ENCODE data around the gene KCNQ2. TPM values are rescaled to one million over a fixed set of nuclear protein-coding genes. Genes with fewer than 3 reads are reported as not detected.
A peak's percentile ranks its signal among the peaks of the same experiment; 100 is the strongest.

Gene KCNQ2
- total and polyA plus RNA-seq, 2 experiments from 2014 or later, result 68.5 to 92.4 TPM

- Histone ChIP-seq H3K27me3 (ENCODE audit: insufficient read depth) (peaks cover 27% of the 10 kb centered on the region), H2AFZ (no peak overlapping the region), H3K4me2 (no peak overlapping the region), H3K9me2 (ENCODE audit: insufficient read depth) (0 out of 2 replicates have a peak, but pooled peaks cover 5% of the 10 kb centered on the region), H3K4me1 (ENCODE audit: insufficient read depth) (no peaks in the 10 kb centered on the region; the same call in 1 of the 2 replicates), H3K79me2 (replicated peaks; ENCODE audit: insufficient read depth) (no peaks in the 10 kb centered on the region), H4K20me1 (replicated peaks; ENCODE audit: insufficient read depth) (no peaks in the 10 kb centered on the region), H3K36me3 (ENCODE audit: insufficient read depth) (no peaks in the 10 kb centered on the region), H3K27ac (ENCODE audit: low read depth) (no peak overlapping the region), H3K4me3 (no peak overlapping the region), H3F3A (replicated peaks; ENCODE audit: low read depth) (no peaks in the 10 kb centered on the region)
- ATAC-seq (no peak), DNase-seq (ENCODE audit: low spot score) (no peak)
- Mint-ChIP-seq H3K4me1 (peaks cover 3% of the 10 kb centered on the region; the same call in 2 of the 3 replicates), H3K27me3 (ENCODE audit: insufficient read depth, low read depth, poor library complexity) (peaks cover 29% of the 10 kb centered on the region), H3K27ac (no peak overlapping the region), H3K4me3 (no peak overlapping the region), H3K36me3 (ENCODE audit: low read depth) (peaks cover 19% of the 10 kb centered on the region), H3K9me3 (peaks cover 6% of the 10 kb centered on the region; the same call in 2 of the 3 replicates)
- TF ChIP-seq EZH2 (IDR thresholded peaks at IDR 0.05; ENCODE audit: low read depth, unreplicated experiment), result no peak
These were observed 18.0 kb upstream of the KCNQ2 start for GRCh38 chr20:63490416-63490815.

- H3K79me2 ChIP-seq (replicated peaks; ENCODE audit: insufficient read depth), result no peaks in the 10 kb centered on the region
- H3K9me2 ChIP-seq (ENCODE audit: insufficient read depth), result 0 out of 2 replicates have a peak, but pooled peaks cover 5% of the 10 kb centered on the region
- H3K27me3 Mint-ChIP-seq (ENCODE audit: insufficient read depth, low read depth, poor library complexity), result peaks cover 35% of the 10 kb centered on the region
- H3K4me1 Mint-ChIP-seq, result peaks cover 6% of the 10 kb centered on the region
- H3K27me3 ChIP-seq (ENCODE audit: insufficient read depth), result peaks cover 27% of the 10 kb centered on the region
- peaks cover 6% of the 10 kb centered on the region; the same call in 2 of the 3 replicates for H3K9me3 Mint-ChIP-seq
- peak overlapping the region; percentile 49 for H3K4me3 ChIP-seq
- ATAC-seq, result peak; percentile 63
- H2AFZ ChIP-seq, result peak overlapping the region; percentile 63
- H3K27ac ChIP-seq (ENCODE audit: low read depth), result no peak overlapping the region
- no peak for TF ChIP-seq JUNB (IDR thresholded peaks at IDR 0.05; ENCODE audit: unreplicated experiment)
- TF ChIP-seq, protein P1, sequence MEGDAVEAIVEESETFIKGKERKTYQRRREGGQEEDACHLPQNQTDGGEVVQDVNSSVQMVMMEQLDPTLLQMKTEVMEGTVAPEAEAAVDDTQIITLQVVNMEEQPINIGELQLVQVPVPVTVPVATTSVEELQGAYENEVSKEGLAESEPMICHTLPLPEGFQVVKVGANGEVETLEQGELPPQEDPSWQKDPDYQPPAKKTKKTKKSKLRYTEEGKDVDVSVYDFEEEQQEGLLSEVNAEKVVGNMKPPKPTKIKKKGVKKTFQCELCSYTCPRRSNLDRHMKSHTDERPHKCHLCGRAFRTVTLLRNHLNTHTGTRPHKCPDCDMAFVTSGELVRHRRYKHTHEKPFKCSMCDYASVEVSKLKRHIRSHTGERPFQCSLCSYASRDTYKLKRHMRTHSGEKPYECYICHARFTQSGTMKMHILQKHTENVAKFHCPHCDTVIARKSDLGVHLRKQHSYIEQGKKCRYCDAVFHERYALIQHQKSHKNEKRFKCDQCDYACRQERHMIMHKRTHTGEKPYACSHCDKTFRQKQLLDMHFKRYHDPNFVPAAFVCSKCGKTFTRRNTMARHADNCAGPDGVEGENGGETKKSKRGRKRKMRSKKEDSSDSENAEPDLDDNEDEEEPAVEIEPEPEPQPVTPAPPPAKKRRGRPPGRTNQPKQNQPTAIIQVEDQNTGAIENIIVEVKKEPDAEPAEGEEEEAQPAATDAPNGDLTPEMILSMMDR (conservative IDR thresholded peaks at IDR 0.05; ENCODE audit: low read depth in 2 of 2), result peak in 1 of 2 experiments; percentile 30; a peak in 1 of 4 replicates
- H3F3A ChIP-seq (replicated peaks; ENCODE audit: low read depth), result no peaks in the 10 kb centered on the region
- peak overlapping the region; percentile 46; the same call in 2 of the 3 replicates for H3K4me3 Mint-ChIP-seq
- peaks cover 19% of the 10 kb centered on the region for H3K36me3 Mint-ChIP-seq (ENCODE audit: low read depth)
- H3K4me2 ChIP-seq, result peak overlapping the region; percentile 75
- H3K36me3 ChIP-seq (ENCODE audit: insufficient read depth), result no peaks in the 10 kb centered on the region
- DNase-seq (ENCODE audit: low spot score), result peak; percentile 66
- H3K27ac Mint-ChIP-seq, result no peak overlapping the region
- no peaks in the 10 kb centered on the region for H4K20me1 ChIP-seq (replicated peaks; ENCODE audit: insufficient read depth)
- no peaks in the 10 kb centered on the region; the same call in 1 of the 2 replicates for H3K4me1 ChIP-seq (ENCODE audit: insufficient read depth)
These were observed 16.1 kb upstream of the KCNQ2 start for GRCh38 chr20:63488315-63489251.

GRCh38 chr20:63487781-63488241, 15.4 kb upstream of the KCNQ2 start:
- Mint-ChIP-seq H3K27ac (no peak overlapping the region), H3K36me3 (ENCODE audit: low read depth) (peaks cover 18% of the 10 kb centered on the region), H3K9me3 (peaks cover 6% of the 10 kb centered on the region; the same call in 2 of the 3 replicates), H3K27me3 (ENCODE audit: insufficient read depth, low read depth, poor library complexity) (peaks cover 37% of the 10 kb centered on the region), H3K4me3 (peak overlapping the region; percentile 56), H3K4me1 (peaks cover 8% of the 10 kb centered on the region)
- Histone ChIP-seq H3K27me3 (ENCODE audit: insufficient read depth) (peaks cover 27% of the 10 kb centered on the region), H3K4me3 (peak overlapping the region; percentile 51), H3F3A (replicated peaks; ENCODE audit: low read depth) (no peaks in the 10 kb centered on the region), H3K79me2 (replicated peaks; ENCODE audit: insufficient read depth) (no peaks in the 10 kb centered on the region), H4K20me1 (replicated peaks; ENCODE audit: insufficient read depth) (no peaks in the 10 kb centered on the region), H3K4me2 (peak overlapping the region; percentile 79), H3K36me3 (ENCODE audit: insufficient read depth) (no peaks in the 10 kb centered on the region), H3K4me1 (ENCODE audit: insufficient read depth) (no peaks in the 10 kb centered on the region; the same call in 1 of the 2 replicates), H3K9me2 (ENCODE audit: insufficient read depth) (0 out of 2 replicates have a peak, but pooled peaks cover 5% of the 10 kb centered on the region), H3K27ac (ENCODE audit: low read depth) (no peak overlapping the region), H2AFZ (no peak overlapping the region)
- DNase-seq (ENCODE audit: low spot score) (no peak), ATAC-seq (no peak)
- TF ChIP-seq EZH2 (IDR thresholded peaks at IDR 0.05; ENCODE audit: low read depth, unreplicated experiment), result no peak
- TF ChIP-seq ZNF114 (CRISPR knock-in tag; IDR thresholded peaks at IDR 0.05), result no peak
- TF ChIP-seq ZNF331 (CRISPR knock-in tag; IDR thresholded peaks at IDR 0.05; ENCODE audit: low read depth), result no peak
- TF ChIP-seq NANOG (IDR thresholded peaks at IDR 0.05; ENCODE audit: borderline replicate concordance), result no peak
- TF ChIP-seq, protein P2, sequence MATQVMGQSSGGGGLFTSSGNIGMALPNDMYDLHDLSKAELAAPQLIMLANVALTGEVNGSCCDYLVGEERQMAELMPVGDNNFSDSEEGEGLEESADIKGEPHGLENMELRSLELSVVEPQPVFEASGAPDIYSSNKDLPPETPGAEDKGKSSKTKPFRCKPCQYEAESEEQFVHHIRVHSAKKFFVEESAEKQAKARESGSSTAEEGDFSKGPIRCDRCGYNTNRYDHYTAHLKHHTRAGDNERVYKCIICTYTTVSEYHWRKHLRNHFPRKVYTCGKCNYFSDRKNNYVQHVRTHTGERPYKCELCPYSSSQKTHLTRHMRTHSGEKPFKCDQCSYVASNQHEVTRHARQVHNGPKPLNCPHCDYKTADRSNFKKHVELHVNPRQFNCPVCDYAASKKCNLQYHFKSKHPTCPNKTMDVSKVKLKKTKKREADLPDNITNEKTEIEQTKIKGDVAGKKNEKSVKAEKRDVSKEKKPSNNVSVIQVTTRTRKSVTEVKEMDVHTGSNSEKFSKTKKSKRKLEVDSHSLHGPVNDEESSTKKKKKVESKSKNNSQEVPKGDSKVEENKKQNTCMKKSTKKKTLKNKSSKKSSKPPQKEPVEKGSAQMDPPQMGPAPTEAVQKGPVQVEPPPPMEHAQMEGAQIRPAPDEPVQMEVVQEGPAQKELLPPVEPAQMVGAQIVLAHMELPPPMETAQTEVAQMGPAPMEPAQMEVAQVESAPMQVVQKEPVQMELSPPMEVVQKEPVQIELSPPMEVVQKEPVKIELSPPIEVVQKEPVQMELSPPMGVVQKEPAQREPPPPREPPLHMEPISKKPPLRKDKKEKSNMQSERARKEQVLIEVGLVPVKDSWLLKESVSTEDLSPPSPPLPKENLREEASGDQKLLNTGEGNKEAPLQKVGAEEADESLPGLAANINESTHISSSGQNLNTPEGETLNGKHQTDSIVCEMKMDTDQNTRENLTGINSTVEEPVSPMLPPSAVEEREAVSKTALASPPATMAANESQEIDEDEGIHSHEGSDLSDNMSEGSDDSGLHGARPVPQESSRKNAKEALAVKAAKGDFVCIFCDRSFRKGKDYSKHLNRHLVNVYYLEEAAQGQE (IDR thresholded peaks at IDR 0.05; ENCODE audit: unreplicated experiment), result no peak
- TF ChIP-seq, protein P1 (conservative IDR thresholded peaks at IDR 0.05; ENCODE audit: low read depth in 2 of 2), result no peak
- TF ChIP-seq JUNB (IDR thresholded peaks at IDR 0.05; ENCODE audit: unreplicated experiment), result no peak
- no peak for TF ChIP-seq EZH2phosphoT487 (IDR thresholded peaks at IDR 0.05; ENCODE audit: unreplicated experiment)

Data from GM23338 (cell line).